Tibial artery (tissue), 4 donors: ENCODE results near the gene RNF14.

Experiments used
- DNase-seq, 2 donors: peaks; one replicate each; pipeline ENCODE4 v3.0.0-alpha.2; 2019
- H3K27ac ChIP-seq, 2 donors: fragments of 200-600 bp; sonication (generic) in 1 of 2; 1 replicate in 1 of 2; 2 replicates in 1 of 2; pipeline ENCODE4 v1.5.1; 2018 to 2019; ENCODE audit warnings: mild to moderate bottlenecking in 1 of 2
- H3K27me3 ChIP-seq, 2 donors: fragments of 200-600 bp; sonication (generic) in 1 of 2; one replicate each; pipeline versions ENCODE4 v1.5.1 to v1.6.0; 2016 to 2019
- H3K36me3 ChIP-seq, 3 donors: fragments of 200-600 bp; sonication (generic) in 2 of 3; one replicate each; pipeline ENCODE4 v1.5.1; 2016 to 2019; ENCODE audit warnings: mild to moderate bottlenecking in 2 of 3
- H3K4me1 ChIP-seq, 4 donors: fragments of 200-600 bp; sonication (generic) in 2 of 4; 1 replicate in 3 of 4; 2 replicates in 1 of 4; pipeline ENCODE4 v1.5.1; 2016 to 2019
- H3K4me3 ChIP-seq, 2 donors: fragments of 200-600 bp; sonication (generic) in 1 of 2; 1 replicate in 1 of 2; 2 replicates in 1 of 2; pipeline ENCODE4 v1.5.1; 2018 to 2019; ENCODE audit warnings: mild to moderate bottlenecking in 2 of 2
- H3K9me3 ChIP-seq, 3 donors: fragments of 200-600 bp; sonication (generic) in 1 of 3; one replicate each; pipeline ENCODE4 v1.5.1; 2016 to 2019
- intact Hi-C: fragments of 100-400 bp; cut with DNase I; formaldehyde crosslinking; loops from one replicate; pipeline ENCODE4 v1.15.0; 2023; ENCODE audit warnings: low total_unique reads
- TF ChIP-seq, protein P1 (sequence below), 2 experiments: fragments of 200-600 bp in 1 of 2; fragments of 450-650 bp in 1 of 2; IDR thresholded peaks; one replicate each; pipeline ENCODE4 v1.5.1; 2017 to 2019; ENCODE audit warnings: antibody characterized with exemption in 2 of 2, mild to moderate bottlenecking in 1 of 2, moderate library complexity in 1 of 2

Gene RNF14

DNA sequence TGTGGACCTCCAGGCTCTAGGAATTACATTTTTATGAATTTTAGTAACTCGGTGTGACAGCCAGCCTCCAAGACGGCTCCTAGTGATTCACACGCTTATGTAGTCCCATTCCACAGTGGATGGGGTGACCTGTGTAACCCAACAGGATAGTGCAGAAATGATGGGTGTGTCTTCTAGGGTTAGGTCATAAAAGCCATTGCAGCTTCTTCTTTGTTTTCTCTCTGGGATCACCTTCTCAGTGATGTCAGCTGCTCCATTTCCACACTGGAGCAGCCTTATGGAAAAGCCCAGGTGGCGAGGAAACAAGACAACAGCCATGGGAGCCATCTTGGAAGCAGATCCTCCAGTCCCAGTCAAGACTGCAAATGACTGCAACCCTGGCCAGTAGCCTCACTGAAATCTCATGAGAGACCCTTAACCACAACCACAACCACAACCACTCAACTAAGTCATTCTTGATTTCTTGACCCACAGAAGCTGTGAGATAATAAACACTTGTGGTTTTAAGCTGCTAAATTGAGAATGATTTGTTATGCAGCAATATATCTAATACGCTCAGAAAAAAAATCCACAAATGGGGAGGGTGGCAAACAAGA lies 49.0 kb downstream of the RNF14 start:
- H3K4me1 ChIP-seq = peaks cover 0 to 21% (median 5%) of the 10 kb centered on the region in 4 donors
- TF ChIP-seq, protein P1, sequence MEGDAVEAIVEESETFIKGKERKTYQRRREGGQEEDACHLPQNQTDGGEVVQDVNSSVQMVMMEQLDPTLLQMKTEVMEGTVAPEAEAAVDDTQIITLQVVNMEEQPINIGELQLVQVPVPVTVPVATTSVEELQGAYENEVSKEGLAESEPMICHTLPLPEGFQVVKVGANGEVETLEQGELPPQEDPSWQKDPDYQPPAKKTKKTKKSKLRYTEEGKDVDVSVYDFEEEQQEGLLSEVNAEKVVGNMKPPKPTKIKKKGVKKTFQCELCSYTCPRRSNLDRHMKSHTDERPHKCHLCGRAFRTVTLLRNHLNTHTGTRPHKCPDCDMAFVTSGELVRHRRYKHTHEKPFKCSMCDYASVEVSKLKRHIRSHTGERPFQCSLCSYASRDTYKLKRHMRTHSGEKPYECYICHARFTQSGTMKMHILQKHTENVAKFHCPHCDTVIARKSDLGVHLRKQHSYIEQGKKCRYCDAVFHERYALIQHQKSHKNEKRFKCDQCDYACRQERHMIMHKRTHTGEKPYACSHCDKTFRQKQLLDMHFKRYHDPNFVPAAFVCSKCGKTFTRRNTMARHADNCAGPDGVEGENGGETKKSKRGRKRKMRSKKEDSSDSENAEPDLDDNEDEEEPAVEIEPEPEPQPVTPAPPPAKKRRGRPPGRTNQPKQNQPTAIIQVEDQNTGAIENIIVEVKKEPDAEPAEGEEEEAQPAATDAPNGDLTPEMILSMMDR (IDR thresholded peaks at IDR 0.05) = no peak
- intact Hi-C loops = no loop called here

DNA sequence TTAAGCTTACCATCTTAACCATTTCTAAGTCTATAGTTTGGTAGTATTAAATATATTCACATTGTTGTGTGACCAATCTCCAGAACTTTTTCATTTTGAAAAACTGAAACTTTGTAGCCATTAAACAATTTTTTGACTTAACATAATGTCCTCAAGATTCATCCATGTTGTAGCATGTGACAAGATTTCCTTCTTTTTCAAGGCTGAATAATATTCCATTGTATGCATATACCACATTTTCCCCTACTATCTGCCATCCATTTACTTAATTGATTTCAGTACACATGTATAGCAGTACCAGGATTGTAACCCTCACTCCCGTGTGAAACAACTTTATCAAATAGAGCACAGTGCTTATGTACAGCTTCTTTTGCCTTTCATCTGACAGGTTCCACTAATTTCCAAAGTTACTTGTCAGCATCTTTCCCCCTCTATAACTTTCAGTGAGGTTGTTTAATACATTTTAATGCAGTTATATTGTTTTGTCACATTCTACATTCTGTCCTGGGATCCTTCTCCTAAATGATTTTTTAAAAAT lies 51.3 kb downstream of the RNF14 start:
- no peaks in the 10 kb centered on the region for H3K36me3 ChIP-seq
- H3K27ac ChIP-seq = no peak overlapping the region

More for the DNA sequence above, 49.0 kb downstream of the RNF14 start:
- Histone ChIP-seq H3K9me3 (no peaks in the 10 kb centered on the region), H3K27ac (no peak overlapping the region), H3K4me3 (no peak overlapping the region), H3K27me3 (no peaks in the 10 kb centered on the region), H3K36me3 (no peaks in the 10 kb centered on the region)
- DNase-seq = no peak

DNA sequence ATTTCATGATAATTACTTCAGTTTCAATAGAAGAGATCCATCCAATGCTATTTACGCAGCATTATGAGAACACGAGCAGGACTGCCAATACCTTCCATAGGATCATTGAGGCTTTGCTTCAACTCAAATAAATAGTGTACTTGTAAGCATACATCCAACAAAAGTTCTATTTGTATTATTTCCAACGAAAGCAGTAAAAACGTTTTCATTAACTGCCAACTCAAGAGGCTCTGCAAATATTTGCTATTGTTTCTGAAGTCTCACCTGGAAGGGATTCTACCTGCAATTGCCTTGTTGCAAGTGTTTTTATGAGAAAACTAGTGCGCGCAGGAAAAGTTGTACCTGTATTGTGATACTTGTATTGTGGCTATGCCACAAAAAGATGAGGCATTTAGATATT lies 54.9 kb downstream of the RNF14 start:
- Histone ChIP-seq H3K27me3 (no peaks in the 10 kb centered on the region), H3K27ac (no peak overlapping the region), H3K4me1 (peaks cover 0 to 8% (median 1%) of the 10 kb centered on the region in 4 donors), H3K36me3 (no peaks in the 10 kb centered on the region), H3K4me3 (no peak overlapping the region), H3K9me3 (no peaks in the 10 kb centered on the region)
- TF ChIP-seq, protein P1 (IDR thresholded peaks at IDR 0.05) = no peak
- intact Hi-C loops = no loop called here
- no peak for DNase-seq

More for the DNA sequence above, 51.3 kb downstream of the RNF14 start:
- H3K27me3 ChIP-seq = no peaks in the 10 kb centered on the region
- no peak for DNase-seq
- H3K9me3 ChIP-seq = no peaks in the 10 kb centered on the region
- intact Hi-C loops = no loop called here
- peaks cover 0 to 4% (median under 1%) of the 10 kb centered on the region in 4 donors for H3K4me1 ChIP-seq
- H3K4me3 ChIP-seq = no peak overlapping the region
- TF ChIP-seq, protein P1 (IDR thresholded peaks at IDR 0.05) = no peak

DNA sequence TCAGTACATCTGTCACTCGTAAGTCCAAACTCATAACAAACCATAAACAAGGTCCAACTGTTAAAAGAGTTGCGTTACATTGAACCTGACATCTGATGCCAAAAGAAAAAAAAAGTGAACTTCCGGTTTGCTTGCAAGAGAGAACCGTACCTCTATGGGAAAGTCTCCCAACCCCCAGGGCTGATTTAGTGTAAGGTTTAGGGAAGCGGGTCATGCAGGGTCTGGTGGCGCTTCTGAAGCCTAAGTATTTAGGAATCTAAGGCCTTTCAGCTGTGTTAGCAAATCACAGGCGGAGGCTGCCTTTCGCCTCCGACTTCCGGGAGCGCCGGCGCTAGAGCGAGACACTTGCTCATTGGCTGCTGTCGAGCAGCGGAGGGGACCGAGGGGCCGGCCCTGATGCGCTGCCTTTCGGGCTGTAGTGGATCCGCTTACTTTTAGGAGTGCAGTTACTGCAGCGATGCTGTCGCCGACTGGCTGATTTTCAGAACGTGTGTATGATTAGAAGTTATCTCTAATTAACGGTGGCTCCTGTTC lies 55.9 kb downstream of the RNF14 start:
- H3K27me3 ChIP-seq = no peaks in the 10 kb centered on the region
- peaks cover 0 to 8% (median 1%) of the 10 kb centered on the region in 4 donors for H3K4me1 ChIP-seq
- peak; percentile 86 to 92 for DNase-seq
- peak overlapping the region; percentile 74 to 90 for H3K27ac ChIP-seq
- no peaks in the 10 kb centered on the region for H3K9me3 ChIP-seq
- intact Hi-C loops = no loop called here
- TF ChIP-seq, protein P1 (IDR thresholded peaks at IDR 0.05) = no peak
- H3K4me3 ChIP-seq = peak overlapping the region; percentile 51 to 55
- no peaks in the 10 kb centered on the region for H3K36me3 ChIP-seq

DNA sequence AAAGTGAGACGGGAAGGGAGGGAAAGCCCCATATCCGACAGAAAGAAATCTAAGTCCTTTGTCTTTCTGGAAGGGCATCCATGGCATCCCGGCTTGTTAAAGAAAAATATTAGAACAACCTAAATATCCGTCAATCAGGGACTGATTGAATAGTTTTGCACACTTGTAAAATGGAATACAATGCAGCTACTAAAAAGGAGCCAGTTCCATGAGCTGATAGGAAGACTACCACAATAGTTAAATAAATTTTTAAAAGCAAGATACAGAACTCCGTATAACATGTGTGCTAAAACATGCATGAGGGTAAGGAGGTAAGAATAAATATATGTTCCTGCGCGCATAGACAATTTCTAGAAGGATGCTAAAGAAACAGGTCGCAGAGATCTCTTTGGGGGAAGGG lies 56.7 kb downstream of the RNF14 start:
- Histone ChIP-seq H3K27ac (peak overlapping the region in 1 of 2 donors; percentile 90), H3K4me3 (peak overlapping the region; percentile 51 to 55), H3K4me1 (peaks cover 0 to 8% (median 1%) of the 10 kb centered on the region in 4 donors), H3K9me3 (no peaks in the 10 kb centered on the region), H3K36me3 (no peaks in the 10 kb centered on the region), H3K27me3 (no peaks in the 10 kb centered on the region)
- no peak for DNase-seq
- intact Hi-C loops = no loop called here
- TF ChIP-seq, protein P1 (IDR thresholded peaks at IDR 0.05) = no peak
